ENCODE data around the gene POLR2I. TPM values are rescaled to one million over a fixed set of nuclear protein-coding genes. Genes with fewer than 3 reads are reported as not detected.

POLR2I gene
- total RNA-seq, 1 experiment from 2014 or later = 165 TPM

- no peak for TF ChIP-seq ZMAT4 (CRISPR knock-in tag; IDR thresholded peaks at IDR 0.05)
- no peak for TF ChIP-seq ZBTB21 (CRISPR knock-in tag; IDR thresholded peaks at IDR 0.05; ENCODE audit: borderline replicate concordance)
Measured at GRCh38 chr19:36120092-36120983, 5.7 kb upstream of the POLR2I start (continued).

DNA sequence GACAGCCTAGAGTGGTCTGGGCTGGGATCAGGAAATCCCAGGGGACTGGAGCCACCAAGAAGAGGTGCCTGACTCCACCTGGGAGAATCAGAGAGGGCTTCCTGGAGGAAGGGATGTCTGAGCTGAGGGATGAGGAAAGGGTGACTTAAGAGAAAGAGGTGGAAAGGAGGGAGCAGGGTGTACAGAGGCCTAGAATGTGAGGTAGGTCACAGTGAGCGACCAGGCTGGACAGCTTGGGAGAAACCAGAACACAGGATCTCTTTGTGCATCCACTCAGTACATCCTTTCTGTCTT is 1.6 kb upstream of the POLR2I start:
- DNase-seq (ENCODE audit: low spot score) (no peak), ATAC-seq (no peak)
- ChIA-PET POLR2A (no interaction called here), CTCF (interaction anchor here (0.8 to 2.8 kb wide), 2 partner anchors 12 to 139 kb away, joined by 3 to 28 read pairs; no protein-coding TSS in a partner anchor)
- peaks cover 34% of the 10 kb centered on the region for H3K4me1 Mint-ChIP-seq
- H3K27ac Mint-ChIP-seq = peak overlapping the region; percentile 54; the same call in 1 of the 2 replicates
- peaks cover 3% of the 10 kb centered on the region for H3K27me3 Mint-ChIP-seq (ENCODE audit: low read depth)
- TF ChIP-seq, protein P1, sequence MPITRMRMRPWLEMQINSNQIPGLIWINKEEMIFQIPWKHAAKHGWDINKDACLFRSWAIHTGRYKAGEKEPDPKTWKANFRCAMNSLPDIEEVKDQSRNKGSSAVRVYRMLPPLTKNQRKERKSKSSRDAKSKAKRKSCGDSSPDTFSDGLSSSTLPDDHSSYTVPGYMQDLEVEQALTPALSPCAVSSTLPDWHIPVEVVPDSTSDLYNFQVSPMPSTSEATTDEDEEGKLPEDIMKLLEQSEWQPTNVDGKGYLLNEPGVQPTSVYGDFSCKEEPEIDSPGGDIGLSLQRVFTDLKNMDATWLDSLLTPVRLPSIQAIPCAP (CRISPR knock-in tag; IDR thresholded peaks at IDR 0.05) = no peak
- TF ChIP-seq, protein P2, sequence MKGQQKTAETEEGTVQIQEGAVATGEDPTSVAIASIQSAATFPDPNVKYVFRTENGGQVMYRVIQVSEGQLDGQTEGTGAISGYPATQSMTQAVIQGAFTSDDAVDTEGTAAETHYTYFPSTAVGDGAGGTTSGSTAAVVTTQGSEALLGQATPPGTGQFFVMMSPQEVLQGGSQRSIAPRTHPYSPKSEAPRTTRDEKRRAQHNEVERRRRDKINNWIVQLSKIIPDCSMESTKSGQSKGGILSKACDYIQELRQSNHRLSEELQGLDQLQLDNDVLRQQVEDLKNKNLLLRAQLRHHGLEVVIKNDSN (CRISPR knock-in tag; IDR thresholded peaks at IDR 0.05) = no peak
- TF ChIP-seq ZBTB21 (CRISPR knock-in tag; IDR thresholded peaks at IDR 0.05; ENCODE audit: borderline replicate concordance) (no peak), MYBL2 (CRISPR knock-in tag; IDR thresholded peaks at IDR 0.05) (no peak), TEAD1 (CRISPR knock-in tag; IDR thresholded peaks at IDR 0.05) (no peak), RORB (CRISPR knock-in tag; IDR thresholded peaks at IDR 0.05) (no peak), SOX15 (CRISPR knock-in tag; IDR thresholded peaks at IDR 0.05) (no peak), NR2C2 (CRISPR knock-in tag; IDR thresholded peaks at IDR 0.05) (no peak), ELF4 (CRISPR knock-in tag; IDR thresholded peaks at IDR 0.05; ENCODE audit: low read depth) (no peak), ERG (CRISPR knock-in tag; IDR thresholded peaks at IDR 0.05) (no peak), AR (CRISPR knock-in tag; IDR thresholded peaks at IDR 0.05) (no peak), ETV6 (CRISPR knock-in tag; IDR thresholded peaks at IDR 0.05) (no peak), ESRRA (CRISPR knock-in tag; IDR thresholded peaks at IDR 0.05; ENCODE audit: borderline replicate concordance) (no peak), ZMAT4 (CRISPR knock-in tag; IDR thresholded peaks at IDR 0.05) (no peak)
- TF ChIP-seq, protein P3, sequence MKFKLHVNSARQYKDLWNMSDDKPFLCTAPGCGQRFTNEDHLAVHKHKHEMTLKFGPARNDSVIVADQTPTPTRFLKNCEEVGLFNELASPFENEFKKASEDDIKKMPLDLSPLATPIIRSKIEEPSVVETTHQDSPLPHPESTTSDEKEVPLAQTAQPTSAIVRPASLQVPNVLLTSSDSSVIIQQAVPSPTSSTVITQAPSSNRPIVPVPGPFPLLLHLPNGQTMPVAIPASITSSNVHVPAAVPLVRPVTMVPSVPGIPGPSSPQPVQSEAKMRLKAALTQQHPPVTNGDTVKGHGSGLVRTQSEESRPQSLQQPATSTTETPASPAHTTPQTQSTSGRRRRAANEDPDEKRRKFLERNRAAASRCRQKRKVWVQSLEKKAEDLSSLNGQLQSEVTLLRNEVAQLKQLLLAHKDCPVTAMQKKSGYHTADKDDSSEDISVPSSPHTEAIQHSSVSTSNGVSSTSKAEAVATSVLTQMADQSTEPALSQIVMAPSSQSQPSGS (CRISPR knock-in tag; IDR thresholded peaks at IDR 0.05; ENCODE audit: borderline replicate concordance, low read depth) = no peak
- H3K36me3 Mint-ChIP-seq = peaks cover 31% of the 10 kb centered on the region
- no peaks in the 10 kb centered on the region for H3K9me3 Mint-ChIP-seq
- H3K4me3 Mint-ChIP-seq = peak overlapping the region; percentile 95

All from WTC11 (cell line).